Liver (tissue), 9 donors: ENCODE results near the gene SLC25A19. TPM values are rescaled to one million over a fixed set of nuclear protein-coding genes. Genes with fewer than 3 reads are reported as not detected.

ENCODE experiments used
- DNase-seq: peaks from one replicate; pipeline ENCODE4 v3.0.0-alpha.2; 2017; ENCODE audit warnings: low spot score
- H3K27ac ChIP-seq, 2 donors: one replicate each; pipeline ENCODE4 v1.7.0; 2013; ENCODE audit warnings: inconsistent platforms in 2 of 2, low read length in 2 of 2, control low read depth in 1 of 2, low read depth in 1 of 2, mild to moderate bottlenecking in 1 of 2
- H3K27me3 ChIP-seq, 4 donors: one replicate each; pipeline versions ENCODE4 v1.6.1 to v1.7.0; 2013; ENCODE audit warnings: low read length in 3 of 4, inconsistent platforms in 1 of 4, mild to moderate bottlenecking in 1 of 4, moderate library complexity in 1 of 4; ENCODE audit not compliant: control insufficient read depth in 4 of 4, insufficient read depth in 4 of 4
- H3K36me3 ChIP-seq, 4 donors: one replicate each; pipeline versions ENCODE4 v1.6.1 to v1.7.0; 2013; ENCODE audit warnings: low read length in 3 of 4, mild to moderate bottlenecking in 3 of 4, low read depth in 1 of 4, moderate library complexity in 1 of 4; ENCODE audit not compliant: control insufficient read depth in 4 of 4, insufficient read depth in 3 of 4
- H3K4me1 ChIP-seq, 4 donors: one replicate each; pipeline versions ENCODE4 v1.6.1 to v1.7.0; 2013; ENCODE audit warnings: low read length in 3 of 4, mild to moderate bottlenecking in 3 of 4, moderate library complexity in 1 of 4; ENCODE audit not compliant: control insufficient read depth in 4 of 4, insufficient read depth in 4 of 4
- H3K4me3 ChIP-seq, 3 donors: one replicate each; pipeline versions ENCODE4 v1.6.1 to v1.7.0; 2013; ENCODE audit warnings: low read length in 3 of 3, control low read depth in 1 of 3, low read depth in 1 of 3, mild to moderate bottlenecking in 1 of 3
- H3K9ac ChIP-seq, 2 donors: one replicate each; pipeline ENCODE4 v1.7.0; 2013; ENCODE audit warnings: low read length in 2 of 2, mild to moderate bottlenecking in 2 of 2, moderate library complexity in 2 of 2, control low read depth in 1 of 2, low read depth in 1 of 2
- H3K9me3 ChIP-seq, 4 donors: one replicate each; pipeline versions ENCODE4 v1.6.1 to v1.7.0; 2013; ENCODE audit warnings: low read length in 3 of 4; ENCODE audit not compliant: control insufficient read depth in 4 of 4
- ATF3 ChIP-seq: IDR thresholded peaks from 2 replicates; pipeline ENCODE4 v1.6.1; 2016; ENCODE audit warnings: antibody characterized with exemption
- CTCF ChIP-seq: fragments of 150-350 bp; IDR thresholded peaks from 2 replicates; pipeline ENCODE4 v1.5.1; 2017; ENCODE audit warnings: improper control_type of control experiment, low read depth, low read length; ENCODE audit not compliant: missing input control
- EGR1 ChIP-seq, 2 donors: IDR thresholded peaks; 2 replicates each; pipeline ENCODE4 v1.6.1; 2016 to 2018; ENCODE audit warnings: antibody characterized with exemption in 2 of 2, low read depth in 2 of 2
- GABPA ChIP-seq, 2 donors: IDR thresholded peaks in 1 of 2; conservative IDR thresholded peaks in 1 of 2; 2 replicates each; pipeline ENCODE4 v1.6.1; 2016; ENCODE audit warnings: antibody characterized with exemption in 2 of 2, mild to moderate bottlenecking in 1 of 2, moderate library complexity in 1 of 2
- HNF4A ChIP-seq, 2 donors: conservative IDR thresholded peaks; 2 replicates each; pipeline ENCODE4 v1.6.1; 2016; ENCODE audit warnings: antibody characterized with exemption in 2 of 2, mild to moderate bottlenecking in 2 of 2
- HNF4G ChIP-seq: IDR thresholded peaks from 2 replicates; pipeline ENCODE4 v1.6.1; 2016; ENCODE audit warnings: antibody characterized with exemption
- MAX ChIP-seq: IDR thresholded peaks from 2 replicates; pipeline ENCODE4 v1.6.1; 2016; ENCODE audit warnings: antibody characterized with exemption
- NR2F2 ChIP-seq: IDR thresholded peaks from 2 replicates; pipeline ENCODE4 v1.6.1; 2016; ENCODE audit warnings: antibody characterized with exemption
- RAD21 ChIP-seq, 2 donors: IDR thresholded peaks; 2 replicates each; pipeline ENCODE4 v1.6.1; 2016; ENCODE audit warnings: antibody characterized with exemption in 2 of 2, mild to moderate bottlenecking in 2 of 2
- REST ChIP-seq: IDR thresholded peaks from 2 replicates; pipeline ENCODE4 v1.6.1; 2016; ENCODE audit warnings: antibody characterized with exemption, mild to moderate bottlenecking
- RXRA ChIP-seq, 2 donors: IDR thresholded peaks; 2 replicates each; pipeline ENCODE4 v1.6.1; 2017 to 2018; ENCODE audit warnings: antibody characterized with exemption in 2 of 2, mild to moderate bottlenecking in 1 of 2
- SP1 ChIP-seq: IDR thresholded peaks from 2 replicates; pipeline ENCODE4 v1.6.1; 2018; ENCODE audit warnings: antibody characterized with exemption, mild to moderate bottlenecking
- TAF1 ChIP-seq: conservative IDR thresholded peaks from 2 replicates; pipeline ENCODE4 v1.6.1; 2016; ENCODE audit warnings: antibody characterized with exemption, mild to moderate bottlenecking
- YY1 ChIP-seq: IDR thresholded peaks from 2 replicates; pipeline ENCODE4 v1.6.1; 2016; ENCODE audit warnings: antibody characterized with exemption, mild to moderate bottlenecking
- ZBTB33 ChIP-seq: IDR thresholded peaks from 2 replicates; pipeline ENCODE4 v1.6.1; 2016; ENCODE audit warnings: antibody characterized with exemption
- WGBS: extraction: QIAGEN DNeasy Blood & Tissue Kit; methylation state at CpG from one replicate; pipeline ENCODE4 v1.1.7; 2013; 5-methylcytosine and 5-hydroxymethylcytosine counted together
- polyA plus RNA-seq, 2 donors: library from polyadenylated mRNA; stranded (reverse) in 1 of 2; unstranded in 1 of 2; fragments of 200-250 nt in 1 of 2; fragments of >200 nt in 1 of 2; fragmentation: Nextera tagmentation in 1 of 2; extraction: Ambion mirVana in 1 of 2; gene quantifications; one replicate each; pipeline versions ENCODE4 v1.2.1 to v1.2.3, GENCODE V29; 2013 to 2015
- total RNA-seq, 2 donors: library from RNA; depleted of rRNA; stranded (reverse); fragments of >200 nt; gene quantifications; one replicate each; pipeline ENCODE4 v1.2.3, GENCODE V29; 2014
- donor health status: healthy.
- donor health status: healthy.
- donor health status: healthy.
- donor health status: healthy.
- donor health status: healthy.

The SLC25A19 gene
- total and polyA plus RNA-seq, 4 donors, result 4.7 to 9.5 (median 6.6) TPM

- WGBS, result 96% methylated on average over 12 of the region's 12 CpGs
- TF ChIP-seq SP1, result no peak
- TF ChIP-seq RXRA (IDR thresholded peaks at IDR 0.05), result no peak
- no peak for TF ChIP-seq MAX
- TF ChIP-seq NR2F2, result no peak
- no peak for TF ChIP-seq ZBTB33
- TF ChIP-seq CTCF, result no peak
- no peak for TF ChIP-seq HNF4A (conservative IDR thresholded peaks at IDR 0.05)
- no peak for TF ChIP-seq GABPA (IDR thresholded peaks at IDR 0.05 in 1 of 2, conservative IDR thresholded peaks at IDR 0.05 in 1 of 2)
- TF ChIP-seq TAF1, result no peak
- no peak for TF ChIP-seq EGR1 (IDR thresholded peaks at IDR 0.05; ENCODE audit: low read depth in 2 of 2)
- TF ChIP-seq RAD21 (IDR thresholded peaks at IDR 0.05), result no peak
- no peak for TF ChIP-seq HNF4G
- no peak for TF ChIP-seq REST
- no peak for TF ChIP-seq ATF3
- no peak overlapping the region for H3K27ac ChIP-seq
- peaks cover 7 to 51% (median 24%) of the 10 kb centered on the region in 4 donors for H3K36me3 ChIP-seq
- H3K4me3 ChIP-seq, result no peak overlapping the region
- no peak overlapping the region for H3K9ac ChIP-seq
- no peak for DNase-seq
- no peaks in the 10 kb centered on the region for H3K9me3 ChIP-seq
- peaks cover 0 to 4% (median 0%) of the 10 kb centered on the region in 4 donors for H3K4me1 ChIP-seq
- no peaks in the 10 kb centered on the region for H3K27me3 ChIP-seq
Observed at GRCh38 chr17:75246404-75246803, 42.8 kb downstream of the SLC25A19 start.

GRCh38 chr17:75245011-75245410 is 44.2 kb downstream of the SLC25A19 start:
- Histone ChIP-seq H3K27ac (no peak overlapping the region), H3K4me3 (no peak overlapping the region)

More at GRCh38 chr17:75245011-75245410, 44.2 kb downstream of the SLC25A19 start:
- no peak for DNase-seq
- TF ChIP-seq RXRA (IDR thresholded peaks at IDR 0.05) (no peak), HNF4A (conservative IDR thresholded peaks at IDR 0.05) (no peak), YY1 (no peak)
- H3K9me3 ChIP-seq, result no peaks in the 10 kb centered on the region
- WGBS, result 90% methylated on average over 6 of the region's 6 CpGs
- no peaks in the 10 kb centered on the region for H3K27me3 ChIP-seq
- H3K36me3 ChIP-seq, result peaks cover 12 to 65% (median 33%) of the 10 kb centered on the region in 4 donors
- H3K4me1 ChIP-seq, result peaks cover 0 to 2% (median 0%) of the 10 kb centered on the region in 4 donors
- H3K9ac ChIP-seq, result no peak overlapping the region
